IPS-NIHi11 (cell line): ENCODE results near the gene HCN3.

Experiments
- DNase-seq: peaks from one replicate; pipeline ENCODE4 v3.0.0; 2012; ENCODE audit warnings: mixed read lengths, low spot score

Gene HCN3

DNA sequence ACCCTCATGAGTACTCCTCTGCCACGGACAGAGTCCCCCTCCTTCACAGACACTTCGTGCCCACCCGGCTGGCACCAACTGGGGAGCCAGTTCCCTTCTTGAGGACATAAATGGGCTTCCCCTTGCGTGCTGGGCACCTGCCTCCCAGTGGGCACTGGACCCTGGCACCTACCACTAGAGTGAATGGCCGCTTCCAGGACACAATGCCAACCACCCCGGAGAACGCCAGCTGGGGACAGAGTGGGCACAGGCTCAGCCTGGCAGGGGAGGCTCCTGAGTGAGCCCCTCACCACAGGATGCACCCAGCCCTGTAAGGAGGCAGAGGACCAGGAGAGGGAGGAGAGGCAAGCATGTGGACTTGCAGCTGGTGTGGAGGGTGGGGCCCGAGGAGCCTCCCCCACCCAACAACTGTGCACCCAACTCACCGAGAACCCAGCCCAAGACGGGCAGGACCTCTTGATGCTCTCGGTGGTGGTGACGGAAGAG, 23.0 kb upstream of the HCN3 start:
- DNase-seq, result no peak

DNA sequence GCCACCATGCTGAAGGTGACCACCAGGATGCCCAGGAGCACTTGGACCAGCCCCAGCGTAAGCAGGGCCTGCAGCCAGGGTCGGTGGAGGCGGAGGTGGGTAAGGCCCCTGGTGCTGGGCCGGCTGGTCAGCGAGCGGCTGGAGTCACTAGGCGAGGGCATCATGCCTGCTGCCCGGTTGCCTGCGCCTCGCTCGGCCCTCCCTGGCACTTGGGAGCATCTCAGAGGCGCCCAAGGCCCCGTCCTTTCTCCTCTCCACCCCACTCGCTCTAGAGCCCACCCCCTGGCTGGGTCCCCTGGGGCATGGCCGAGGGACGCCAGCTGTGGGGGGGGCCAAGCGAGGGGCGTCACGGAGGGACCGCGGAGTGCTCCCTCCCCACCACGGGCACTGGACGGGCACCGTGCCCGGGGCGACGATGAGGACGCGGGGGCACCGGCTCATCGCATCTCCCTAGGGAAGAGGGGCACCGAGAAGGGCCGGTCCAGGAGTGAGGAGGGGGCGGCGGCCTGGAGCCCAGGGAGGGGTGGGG, 22.5 kb upstream of the HCN3 start:
- no peak for DNase-seq

- DNase-seq, result peak; percentile 96
These were observed 21.8 kb upstream of the HCN3 start, which contains the start of gene ENTREP3 for GRCh38 chr1:155255243-155256007. Gene ENTREP3 (minus strand): TSS chr1:155255483. CDS start chr1:155254877, 606 bp downstream.

GRCh38 chr1:155256058-155256852, 21.0 kb upstream of the HCN3 start:
- no peak for DNase-seq

DNA sequence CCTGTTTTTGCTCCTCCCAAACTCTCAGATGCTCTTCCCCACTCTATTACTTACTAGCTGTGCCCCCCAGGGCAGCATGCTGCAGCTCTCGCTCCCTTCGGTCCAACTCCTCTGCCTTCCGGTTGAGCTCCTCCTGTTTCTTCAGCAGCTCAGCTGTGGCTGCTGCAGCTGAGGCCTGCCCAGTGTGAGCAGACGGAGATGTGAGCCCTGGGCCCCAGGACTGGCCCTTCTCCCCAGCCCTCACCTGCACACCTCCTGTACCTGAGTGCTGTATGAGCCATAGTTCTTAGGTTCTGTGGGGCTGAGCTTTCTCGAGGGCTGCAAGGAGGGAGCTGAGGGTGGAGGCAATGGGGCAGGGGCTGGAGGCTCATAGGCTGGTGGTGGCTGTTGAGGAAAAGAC, 17.0 kb upstream of the HCN3 start:
- DNase-seq, result no peak

DNA sequence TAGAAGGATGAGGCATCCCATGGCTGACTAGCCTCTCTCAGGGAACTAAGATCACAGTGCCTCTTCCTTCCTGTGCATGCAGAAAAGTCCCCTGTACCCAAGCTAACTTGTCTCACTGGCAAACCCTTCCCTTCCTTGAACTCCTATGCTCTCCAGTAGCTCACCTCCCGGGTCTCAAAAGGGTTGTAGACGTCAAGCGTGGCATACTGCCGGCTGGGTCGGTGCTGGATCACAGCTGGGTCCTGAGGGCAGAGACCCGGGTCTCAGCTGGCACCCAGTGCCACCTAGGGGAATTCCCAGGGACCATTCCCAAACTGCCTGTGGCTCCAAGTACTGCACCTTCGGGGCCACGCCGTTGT, 15.8 kb upstream of the HCN3 start:
- DNase-seq, result peak; percentile 40

- peak; percentile 99 for DNase-seq
These were observed 15.2 kb upstream of the HCN3 start, which contains the start of gene SCAMP3 for GRCh38 chr1:155261852-155262673. Gene SCAMP3 (minus strand): TSS chr1:155262360. CDS start chr1:155262151, 209 bp downstream.

- no peak for DNase-seq
These were observed 14.2 kb upstream of the HCN3 start for GRCh38 chr1:155263067-155263466.

DNA sequence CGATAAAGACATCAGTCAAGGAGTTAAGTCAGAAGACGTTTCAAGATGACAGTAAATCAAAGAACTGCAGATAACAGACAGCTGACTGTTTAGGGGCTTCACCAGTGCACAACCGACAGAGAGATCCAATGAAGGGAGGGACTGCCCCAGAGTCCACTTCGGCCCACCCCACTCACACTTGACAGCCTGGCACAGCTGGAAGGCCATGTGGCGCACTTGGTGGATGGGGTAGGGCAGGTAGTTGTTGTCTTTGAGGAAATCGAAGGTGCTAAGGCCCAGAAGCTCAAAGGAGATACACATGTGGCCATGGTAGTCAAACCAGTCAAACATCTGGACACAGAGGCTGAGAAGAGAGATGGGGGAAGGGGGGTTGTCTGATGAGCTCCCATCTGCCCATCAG, 10.7 kb upstream of the HCN3 start:
- DNase-seq, result no peak

DNA sequence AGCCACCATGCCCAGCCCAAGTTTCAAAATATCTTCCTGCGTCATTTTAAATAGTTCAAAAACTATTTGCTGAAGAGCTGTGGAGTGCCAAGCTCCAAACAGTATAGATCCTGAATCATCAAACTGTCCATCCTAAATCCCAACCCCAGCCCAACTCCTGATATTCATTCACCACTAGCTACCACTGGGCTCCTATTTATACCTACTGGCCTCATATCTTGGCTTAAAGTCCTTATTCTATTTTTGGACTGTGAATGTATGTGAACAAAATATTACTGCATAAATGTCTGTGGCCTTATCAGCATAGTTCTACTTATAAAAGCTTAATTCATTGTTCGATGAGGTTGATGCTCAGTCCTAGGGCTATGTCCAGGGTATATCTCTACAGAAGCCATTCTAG, 9.9 kb upstream of the HCN3 start:
- DNase-seq, result no peak

DNA sequence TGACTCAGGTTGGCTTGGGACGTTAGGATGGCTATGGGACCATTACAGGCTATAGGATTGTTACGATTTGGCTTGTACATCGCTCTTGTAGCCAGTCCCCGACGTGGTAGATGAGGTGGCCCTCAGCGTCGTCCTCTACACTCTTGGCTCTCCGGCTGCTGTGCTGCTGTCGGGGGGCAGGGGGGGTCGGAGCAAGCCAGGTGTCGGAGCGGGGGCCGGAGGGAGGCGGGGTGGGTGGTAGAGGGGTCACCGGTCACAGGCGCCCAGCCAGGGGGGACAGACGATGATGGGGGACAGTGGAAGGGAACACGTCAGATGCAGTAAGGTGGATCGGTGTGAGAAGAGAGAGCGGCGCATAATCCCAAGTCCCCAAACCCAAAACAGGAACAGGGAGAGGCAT, 8.6 kb upstream of the HCN3 start:
- no peak for DNase-seq

DNA sequence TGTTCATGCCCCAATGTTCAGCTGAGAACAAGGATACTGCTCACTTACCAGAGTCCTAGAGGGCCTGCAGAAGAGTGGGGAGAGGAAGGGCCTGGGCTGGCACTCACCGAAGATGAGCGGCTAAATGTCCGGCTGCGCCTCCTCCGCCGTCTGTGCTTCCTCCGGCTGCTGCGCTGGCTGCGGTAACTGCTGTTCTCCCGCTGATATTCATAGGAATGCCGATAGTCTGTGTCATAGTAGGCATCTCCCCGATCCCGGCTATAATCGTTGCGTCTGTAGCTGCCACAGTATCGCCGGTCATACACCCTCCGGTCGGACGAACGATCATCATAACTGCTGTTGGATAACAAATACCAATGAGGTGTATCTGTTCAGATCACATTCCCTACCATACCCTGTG, 7.9 kb upstream of the HCN3 start:
- DNase-seq, result no peak

DNA sequence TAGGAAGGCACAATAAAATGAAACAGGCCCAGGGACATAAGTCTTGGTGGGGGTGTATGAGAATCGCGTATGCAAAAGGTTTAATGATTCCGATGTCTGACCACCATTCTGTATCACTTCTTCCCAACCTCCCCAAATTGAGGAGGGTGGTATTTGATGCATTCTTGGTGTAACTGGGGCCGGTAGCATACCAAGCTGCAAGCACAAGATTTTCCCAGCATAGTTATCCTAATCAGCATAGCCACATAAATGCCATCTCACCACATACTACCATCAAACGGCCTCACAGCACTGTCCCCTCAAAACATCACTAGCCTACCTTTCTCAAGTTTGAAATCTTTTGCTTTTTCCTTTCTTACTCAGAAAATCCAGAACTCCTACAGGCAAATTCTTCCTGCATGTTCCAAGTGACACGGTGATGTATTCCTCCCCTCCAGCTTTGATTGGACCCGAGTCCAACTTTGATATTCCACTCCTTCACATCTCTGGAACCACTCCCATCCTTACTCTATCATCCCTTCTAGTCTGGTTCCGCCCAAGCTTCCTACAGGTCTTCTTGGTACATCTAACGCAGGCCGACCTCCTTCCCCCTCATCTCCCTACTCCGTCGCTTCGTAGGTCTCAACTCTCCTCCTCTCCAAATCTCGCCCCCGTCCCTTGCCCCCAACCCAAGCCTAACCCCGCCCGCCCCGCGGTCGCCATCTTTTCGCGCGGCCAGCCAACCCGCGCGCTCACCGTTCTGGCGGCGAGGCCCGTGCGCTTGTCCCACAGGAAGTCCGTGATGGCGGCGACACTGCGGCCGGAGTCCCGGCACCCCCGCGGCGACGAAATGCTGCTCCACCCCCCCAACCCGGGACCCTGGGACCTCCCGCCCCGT, 4.6 kb upstream of the HCN3 start:
- DNase-seq, result peak; percentile 76

- DNase-seq, result peak; percentile 96
These were observed 3.7 kb upstream of the HCN3 start, which contains the start of gene CLK2 for GRCh38 chr1:155273343-155274245. Gene CLK2 (minus strand): TSS chr1:155273504. CDS start chr1:155270977, 2,527 bp downstream.

GRCh38 chr1:155277902-155278688, 832 bp downstream of the HCN3 start:
- peak; percentile 92 for DNase-seq

DNA sequence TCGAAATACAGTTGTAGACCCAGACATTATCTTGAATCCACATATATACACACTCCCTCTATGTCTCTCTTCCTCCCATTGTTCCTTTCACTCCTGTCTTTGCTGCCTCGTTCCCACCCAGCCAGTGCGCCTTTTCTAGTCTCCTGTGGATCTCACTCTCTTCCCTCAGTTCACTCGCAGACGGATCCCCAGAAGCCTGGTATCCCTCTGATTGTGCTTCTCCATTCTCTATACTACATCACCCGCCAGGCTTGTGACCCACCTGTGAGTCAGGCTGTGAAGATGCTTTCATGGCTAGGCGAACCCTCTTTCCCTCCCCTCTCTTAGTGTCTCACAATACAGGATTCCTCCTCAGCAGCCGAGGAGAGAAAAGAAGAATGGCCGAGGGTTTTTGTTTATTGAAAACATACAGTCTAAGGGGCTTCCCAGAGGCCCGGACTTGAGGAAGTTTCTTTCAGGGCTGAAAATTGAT, 1.5 kb downstream of the HCN3 start:
- no peak for DNase-seq

DNA sequence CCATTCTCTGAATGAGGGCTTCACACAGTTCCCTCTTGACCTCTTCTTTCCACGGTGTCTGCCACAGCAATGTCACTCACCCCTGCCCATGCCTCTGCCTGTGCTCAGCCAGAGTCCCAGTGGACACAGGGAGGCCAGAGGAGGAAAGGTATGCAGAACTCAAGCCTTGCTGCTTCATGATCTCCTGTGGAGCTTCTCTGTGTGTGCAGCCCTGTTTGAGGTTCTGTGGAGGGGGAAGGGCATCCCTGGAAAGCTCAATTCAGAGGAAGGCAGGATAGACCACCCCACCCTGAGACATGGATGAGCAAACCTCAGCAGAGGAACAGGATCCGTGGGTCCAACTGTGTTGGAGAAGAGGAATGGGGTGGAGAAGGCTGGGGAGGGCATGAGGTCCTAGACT, 2.0 kb downstream of the HCN3 start:
- DNase-seq, result no peak

- no peak for DNase-seq
These were observed 5.3 kb downstream of the HCN3 start for GRCh38 chr1:155282488-155283091.
